ENCODE results near the gene CAMK2A. TPM values are rescaled to one million over a fixed set of nuclear protein-coding genes. Genes with fewer than 3 reads are reported as not detected.

Gene CAMK2A
- total RNA-seq, 4 donors from 2014 or later: 1.4 to 6.9 (median 3.6) TPM

DNA sequence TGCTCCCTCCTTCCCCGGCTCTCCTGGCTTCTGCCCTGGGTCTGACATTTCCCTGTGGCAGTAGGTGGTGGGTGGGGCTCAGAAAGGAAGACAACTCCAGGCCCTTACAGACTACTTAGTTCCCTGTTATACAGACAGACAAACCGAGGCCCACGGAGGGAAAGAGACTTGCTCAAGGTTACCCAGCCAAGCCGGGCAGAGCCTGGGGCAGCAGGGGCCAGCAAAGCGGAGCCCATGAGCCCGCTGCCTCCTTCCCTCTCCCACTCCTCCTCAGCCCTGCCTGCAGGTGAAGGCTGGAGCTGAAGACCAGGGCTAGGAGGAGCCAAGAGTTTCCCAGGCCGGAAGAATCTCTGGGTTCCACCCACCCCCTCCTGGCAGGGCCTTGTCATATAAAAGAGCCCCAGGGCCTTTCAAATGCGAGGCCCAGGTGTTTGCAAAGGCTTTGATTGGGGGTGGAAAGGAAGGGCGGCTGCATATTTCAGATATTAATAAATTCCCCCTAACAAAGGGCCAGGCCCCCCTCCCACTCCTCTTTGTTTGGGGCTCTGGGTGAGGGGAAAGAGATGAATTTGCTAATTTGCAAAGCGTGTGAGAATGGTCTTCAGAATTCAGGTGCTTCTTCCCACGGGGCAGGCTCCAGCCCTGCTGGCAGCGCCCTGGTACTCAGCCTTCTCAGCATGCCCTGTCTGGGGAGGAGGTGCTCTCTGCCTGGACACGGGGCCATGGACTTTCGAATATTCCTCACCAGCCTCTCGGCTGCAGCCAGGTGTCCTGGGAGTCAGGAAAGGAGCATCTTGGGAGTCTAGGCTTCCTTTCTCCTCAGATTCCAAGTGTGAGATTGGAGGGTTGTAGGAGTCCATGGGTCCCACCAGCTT lies 78.2 kb downstream of the CAMK2A start:
- no peak overlapping the region for H3K27ac ChIP-seq
- 89 to 93% methylated on average over 2 to 7 of the region's 15 CpGs for WGBS, 2 donors (ENCODE audit: low coverage in 1 of 2)
- ATAC-seq: no peak
- H3K36me3 ChIP-seq: no peaks in the 10 kb centered on the region
- peaks cover 5% of the 10 kb centered on the region for H3K27me3 ChIP-seq
- H3K4me3 ChIP-seq: no peak overlapping the region
- no peaks in the 10 kb centered on the region for H3K9me3 ChIP-seq
- peaks cover 0 to 12% (median 0%) of the 10 kb centered on the region in 3 donors for H3K4me1 ChIP-seq
- TF ChIP-seq EP300 (IDR thresholded peaks at IDR 0.05) (no peak), POLR2AphosphoS5 (IDR thresholded peaks at IDR 0.05) (no peak), CTCF (IDR thresholded peaks at IDR 0.05) (no peak), POLR2A (IDR thresholded peaks at IDR 0.05) (no peak)

DNA sequence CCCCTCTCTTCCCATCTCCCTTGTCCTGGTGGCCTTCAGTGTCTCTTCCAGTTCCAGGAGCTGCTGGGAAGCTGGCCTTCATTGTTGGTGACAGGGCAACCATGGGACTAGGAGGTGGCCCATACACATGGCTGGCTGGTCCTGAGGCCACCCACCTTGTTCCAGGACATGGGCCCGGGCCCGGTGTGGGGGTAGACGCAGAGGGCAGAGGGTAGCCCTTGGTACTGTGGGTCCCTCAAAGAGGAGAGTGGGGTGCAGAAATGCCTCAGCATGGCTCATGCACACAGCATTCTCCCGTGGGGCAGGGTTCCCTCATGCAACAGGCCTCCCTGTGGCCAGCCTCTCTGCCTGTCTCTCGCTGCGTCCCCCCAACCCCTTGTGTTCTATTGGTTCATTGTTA lies 78.9 kb downstream of the CAMK2A start:
- 50% methylated on average over 2 of the region's 6 CpGs; no CpG with 5 or more reads in 1 of the 2 donors for WGBS, 2 donors (ENCODE audit: low coverage in 1 of 2)
- no peaks in the 10 kb centered on the region for H3K36me3 ChIP-seq

DNA sequence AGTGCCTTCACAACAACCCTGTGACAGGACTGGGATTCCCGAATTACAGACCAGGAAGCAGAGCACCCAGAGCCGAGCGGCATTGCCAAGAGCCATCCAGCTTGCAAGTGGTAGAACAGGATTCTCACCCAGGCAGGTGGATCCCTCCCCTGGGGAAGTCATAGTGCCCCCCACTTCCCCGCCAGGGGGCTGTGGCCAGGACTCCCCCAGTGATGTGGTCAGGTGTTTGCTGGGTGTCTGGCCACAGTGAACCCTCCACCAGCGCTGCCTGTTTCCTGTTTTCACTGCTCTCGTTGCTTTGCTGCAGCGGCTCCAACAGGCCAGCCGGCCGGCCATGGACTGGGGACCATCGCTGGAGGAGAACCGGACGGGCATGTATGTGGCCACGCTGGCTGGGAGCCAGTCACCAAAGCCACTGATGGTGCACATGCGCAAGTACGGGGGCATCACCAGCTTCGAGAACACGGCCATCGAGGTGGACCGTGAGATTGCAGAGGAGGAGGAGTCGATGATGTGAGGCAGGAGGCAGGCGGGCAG lies 80.4 kb downstream of the CAMK2A start:
- H3K36me3 ChIP-seq: no peaks in the 10 kb centered on the region
- no peak overlapping the region for H3K27ac ChIP-seq
- no peaks in the 10 kb centered on the region for H3K9me3 ChIP-seq
- 60% methylated on average over 1 of the region's 21 CpGs; no CpG with 5 or more reads in 1 of the 2 donors for WGBS, 2 donors (ENCODE audit: low coverage in 1 of 2)
- no peak overlapping the region for H3K4me3 ChIP-seq
- peaks cover 5% of the 10 kb centered on the region for H3K27me3 ChIP-seq
- peaks cover 0 to 2% (median 0%) of the 10 kb centered on the region in 3 donors for H3K4me1 ChIP-seq
- TF ChIP-seq EP300 (IDR thresholded peaks at IDR 0.05) (no peak), POLR2A (IDR thresholded peaks at IDR 0.05) (no peak), CTCF (IDR thresholded peaks at IDR 0.05) (no peak), POLR2AphosphoS5 (IDR thresholded peaks at IDR 0.05) (no peak)
- no peak for ATAC-seq

More for the DNA sequence above, 78.9 kb downstream of the CAMK2A start:
- H3K9me3 ChIP-seq: no peaks in the 10 kb centered on the region
- no peak for ATAC-seq
- TF ChIP-seq POLR2AphosphoS5 (IDR thresholded peaks at IDR 0.05) (no peak), EP300 (IDR thresholded peaks at IDR 0.05) (no peak), CTCF (IDR thresholded peaks at IDR 0.05) (no peak), POLR2A (IDR thresholded peaks at IDR 0.05) (no peak)
- H3K27me3 ChIP-seq: peaks cover 5% of the 10 kb centered on the region
- no peak overlapping the region for H3K27ac ChIP-seq
- peaks cover 0 to 12% (median 0%) of the 10 kb centered on the region in 3 donors for H3K4me1 ChIP-seq
- H3K4me3 ChIP-seq: no peak overlapping the region

DNA sequence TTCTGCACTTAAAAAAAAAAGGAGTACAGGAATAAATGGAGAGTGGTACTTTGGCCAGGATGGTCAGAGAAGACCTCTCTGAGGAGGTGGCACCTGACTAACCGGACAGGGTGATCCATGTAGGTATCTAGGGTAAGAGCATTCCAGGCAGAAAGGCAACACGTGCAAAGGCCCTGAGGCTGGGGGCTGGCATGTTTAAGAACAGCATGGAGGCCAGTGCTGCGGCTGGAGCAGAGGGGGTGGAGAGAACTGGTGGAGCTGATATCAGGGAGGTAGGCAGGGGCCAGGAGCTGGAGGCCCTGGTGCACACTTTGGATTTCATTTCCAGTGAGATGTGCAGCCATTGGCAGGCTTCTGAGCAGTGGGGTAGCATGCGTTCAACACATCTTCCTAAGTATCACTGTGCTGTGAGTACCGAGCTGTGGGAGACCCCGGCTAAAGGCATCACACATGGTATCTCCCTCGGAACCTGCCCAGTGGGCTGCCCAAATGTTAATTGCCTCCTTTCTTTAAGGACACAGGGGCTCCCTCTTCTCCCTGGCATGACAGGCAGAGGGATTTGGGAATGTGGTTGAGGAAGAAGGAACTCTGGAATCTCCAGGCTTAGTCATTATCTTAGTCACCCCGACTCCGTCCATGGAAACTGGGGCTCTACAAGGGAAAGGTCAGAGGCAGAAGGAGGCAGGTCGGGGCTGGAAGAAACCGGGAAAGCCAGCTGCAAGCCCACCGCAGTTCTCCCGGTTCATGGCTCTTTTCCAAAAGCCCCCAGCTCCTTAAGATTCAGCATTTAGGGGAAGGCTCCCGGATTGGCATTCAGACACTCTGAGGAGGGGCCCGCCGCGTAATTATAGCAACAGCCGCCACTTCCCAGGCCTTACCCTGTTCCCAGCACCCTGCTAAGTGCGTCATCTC lies 81.1 kb downstream of the CAMK2A start:
- TF ChIP-seq POLR2A (IDR thresholded peaks at IDR 0.05) (no peak), EP300 (IDR thresholded peaks at IDR 0.05) (no peak), CTCF (IDR thresholded peaks at IDR 0.05) (no peak), POLR2AphosphoS5 (IDR thresholded peaks at IDR 0.05) (no peak)
- peaks cover 5% of the 10 kb centered on the region for H3K27me3 ChIP-seq
- H3K27ac ChIP-seq: no peak overlapping the region
- no peaks in the 10 kb centered on the region for H3K9me3 ChIP-seq
- 70 to 71% methylated on average over 7 to 11 of the region's 19 CpGs for WGBS, 2 donors (ENCODE audit: low coverage in 1 of 2)
- H3K36me3 ChIP-seq: no peaks in the 10 kb centered on the region
- H3K4me3 ChIP-seq: no peak overlapping the region
- ATAC-seq: peak; percentile 32
- H3K4me1 ChIP-seq: no peaks in the 10 kb centered on the region

Measured in gastroesophageal sphincter (tissue), 4 donors.